Pancreas (tissue), 10 donors: ENCODE results near the gene ENOPH1. TPM values are rescaled to one million over a fixed set of nuclear protein-coding genes. Genes with fewer than 3 reads are reported as not detected.

Experiments
- ATAC-seq, 4 donors: fragments of 200-7000 bp; cut with Tn5 transposase; one replicate each; pipeline versions ENCODE4 v1.8.0 to v1.9.1; 2020; ENCODE audit warnings: mild to moderate bottlenecking in 4 of 4, moderate library complexity in 4 of 4
- DNase-seq, 6 donors: peaks; one replicate each; pipeline ENCODE4 v3.0.0-alpha.2; 2020
- FAIRE-seq: peaks from 2 replicates; lab custom pipeline; 2012; peaks lifted over from hg19 to GRCh38; lab: Jason Lieb, UNC
- H3K27ac ChIP-seq, 4 donors: fragments of 200-600 bp; sonication (generic); 1 replicate in 3 of 4; 2 replicates in 1 of 4; pipeline versions ENCODE4 v1.5.0 to v1.8.0; 2020
- H3K27me3 ChIP-seq, 4 donors: fragments of 200-600 bp; one replicate each; pipeline ENCODE4 v1.8.0; 2021
- H3K36me3 ChIP-seq, 3 donors: fragments of 200-600 bp; sonication (generic) in 1 of 3; one replicate each; pipeline versions ENCODE4 v1.5.0 to v1.8.0; 2020 to 2021
- H3K4me1 ChIP-seq, 3 donors: fragments of 200-600 bp; one replicate each; pipeline ENCODE4 v1.8.0; 2021
- H3K4me3 ChIP-seq, 4 donors: fragments of 200-600 bp; sonication (generic) in 2 of 4; one replicate each; pipeline versions ENCODE4 v1.5.0 to v1.8.0; 2020 to 2021
- H3K9me3 ChIP-seq, 4 donors: fragments of 200-600 bp; one replicate each; pipeline ENCODE4 v1.8.0; 2021
- CTCF ChIP-seq, 4 donors: fragments of 200-600 bp; sonication (generic) in 3 of 4; IDR thresholded peaks; one replicate each; pipeline versions ENCODE4 v1.5.0 to v1.8.0; 2021; ENCODE audit warnings: antibody characterized with exemption in 4 of 4
- WGBS, 2 donors: extraction: QIAGEN DNeasy Blood & Tissue Kit; methylation state at CpG; one replicate each; pipeline ENCODE4 v1.1.7; 2013; 5-methylcytosine and 5-hydroxymethylcytosine counted together
- intact Hi-C, 3 donors: fragments of 100-400 bp; cut with DNase I; formaldehyde crosslinking; loops; one replicate each; pipeline versions ENCODE4 v1.11.1 to v1.14.2; 2022
- polyA plus RNA-seq, 2 donors: library from polyadenylated mRNA; stranded (reverse); fragments of 200-250 nt; gene quantifications; one replicate each; pipeline ENCODE4 v1.2.3, GENCODE V29; 2013
- total RNA-seq, 6 donors: library from RNA; stranded (reverse); fragmentation: NEBNext Ultra II Directional in 4 of 6; extraction: Animal tissue kit (Norgen Biotek cat#: 25700) in 4 of 6; gene quantifications; one replicate each; pipeline versions ENCODE4 v1.2.1 to v1.2.4, GENCODE V29; 2021 to 2023
- donor health status: healthy with polysubstance abuse.
- donor health status: DM: no; HTN: no; CAD: no; lungs with moderate emphysema.
- donor health status: DM: no; HTN: no; CAD: no.
- donor health status: control.
- donor health status: control.
- donor health status: Bipolar disorder and iron deficiency.
- donor health status: DM: yes; HTN: yes; CAD: no.
- donor health status: DM: no; HTN: no; CAD: no.
- donor health status: DM: no; HTN: no; CAD: no.
- donor health status: DM: yes; HTN: yes; CAD: no.

The ENOPH1 gene
- total and polyA plus RNA-seq, 8 donors: 8.4 to 24.4 (median 14.0) TPM

GRCh38 chr4:82458729-82459128 is 28.3 kb downstream of the ENOPH1 start:
- no peak for TF ChIP-seq CTCF (IDR thresholded peaks at IDR 0.05)
- H3K27me3 ChIP-seq: no peaks in the 10 kb centered on the region
- H3K27ac ChIP-seq: no peak overlapping the region
- no peak for ATAC-seq
- 63 to 89% methylated on average over 2 of the region's 2 CpGs for WGBS, 2 donors
- H3K4me1 ChIP-seq: no peaks in the 10 kb centered on the region
- peaks cover 0 to 21% (median 0%) of the 10 kb centered on the region in 3 donors for H3K36me3 ChIP-seq
- FAIRE-seq: no peak
- no peaks in the 10 kb centered on the region for H3K9me3 ChIP-seq
- no peak for DNase-seq
- no peak overlapping the region for H3K4me3 ChIP-seq
- intact Hi-C loops: no loop called here

- no peak for ATAC-seq
- DNase-seq: no peak
These were observed 31.3 kb downstream of the ENOPH1 start for GRCh38 chr4:82461710-82462109.

GRCh38 chr4:82462415-82462831 is 32.0 kb downstream of the ENOPH1 start:
- intact Hi-C loops: loop anchor here in 2 of 3 donors (5.0 to 10.0 kb wide), 2 partner anchors 272 to 275 kb away; no protein-coding TSS in a partner anchor
- DNase-seq (peak; percentile 76 to 94 (median 84)), FAIRE-seq (no peak), ATAC-seq (peak; percentile 75 to 98 (median 94))
- no peak overlapping the region for H3K4me3 ChIP-seq
- peak; percentile 73 to 79 (median 76) for TF ChIP-seq CTCF (IDR thresholded peaks at IDR 0.05)
- 4 to 5% methylated on average over 7 of the region's 7 CpGs for WGBS, 2 donors
- H3K27ac ChIP-seq: no peak overlapping the region
- H3K27me3 ChIP-seq: no peaks in the 10 kb centered on the region
- no peaks in the 10 kb centered on the region for H3K9me3 ChIP-seq
- H3K4me1 ChIP-seq: no peaks in the 10 kb centered on the region
- H3K36me3 ChIP-seq: peaks cover 0 to 16% (median 0%) of the 10 kb centered on the region in 3 donors

More at GRCh38 chr4:82461710-82462109, 31.3 kb downstream of the ENOPH1 start:
- intact Hi-C loops: loop anchor here in 2 of 3 donors (5.0 to 10.0 kb wide), 2 partner anchors 273 to 276 kb away; no protein-coding TSS in a partner anchor
- H3K4me1 ChIP-seq: no peaks in the 10 kb centered on the region
- 74 to 75% methylated on average over 2 of the region's 2 CpGs for WGBS, 2 donors
- no peak for TF ChIP-seq CTCF (IDR thresholded peaks at IDR 0.05)
- no peak overlapping the region for H3K4me3 ChIP-seq
- H3K27ac ChIP-seq: no peak overlapping the region
- FAIRE-seq: no peak
- no peaks in the 10 kb centered on the region for H3K9me3 ChIP-seq
- peaks cover 0 to 21% (median 0%) of the 10 kb centered on the region in 3 donors for H3K36me3 ChIP-seq
- H3K27me3 ChIP-seq: no peaks in the 10 kb centered on the region

GRCh38 chr4:82463221-82463620 is 32.8 kb downstream of the ENOPH1 start:
- DNase-seq (no peak), ATAC-seq (no peak), FAIRE-seq (no peak)
- no peaks in the 10 kb centered on the region for H3K4me1 ChIP-seq
- 100% methylated on average over 1 of the region's 1 CpG for WGBS, 2 donors
- peaks cover 0 to 13% (median 0%) of the 10 kb centered on the region in 3 donors for H3K36me3 ChIP-seq
- no peaks in the 10 kb centered on the region for H3K27me3 ChIP-seq
- no peak for TF ChIP-seq CTCF (IDR thresholded peaks at IDR 0.05)
- H3K27ac ChIP-seq: no peak overlapping the region
- intact Hi-C loops: loop anchor here in 2 of 3 donors (5.0 to 10.0 kb wide), 2 partner anchors 272 to 274 kb away; no protein-coding TSS in a partner anchor
- H3K9me3 ChIP-seq: no peaks in the 10 kb centered on the region
- H3K4me3 ChIP-seq: no peak overlapping the region

GRCh38 chr4:82467471-82467870 is 37.1 kb downstream of the ENOPH1 start:
- Histone ChIP-seq H3K4me3 (no peak overlapping the region), H3K27ac (no peak overlapping the region), H3K27me3 (no peaks in the 10 kb centered on the region), H3K36me3 (no peaks in the 10 kb centered on the region), H3K9me3 (no peaks in the 10 kb centered on the region), H3K4me1 (no peaks in the 10 kb centered on the region)
- DNase-seq: no peak
- no peak for ATAC-seq
- intact Hi-C loops: loop anchor here in 1 of 3 donors (10.0 kb wide), 1 partner anchor 267 kb away; no protein-coding TSS in a partner anchor
- no peak for TF ChIP-seq CTCF (IDR thresholded peaks at IDR 0.05)
- no peak for FAIRE-seq
- 42 to 59% methylated on average over 3 of the region's 3 CpGs for WGBS, 2 donors
